ENCODE measurements around the gene TMEM63C. TPM values are rescaled to one million over a fixed set of nuclear protein-coding genes. Genes with fewer than 3 reads are reported as not detected.
A peak's percentile ranks its signal among the peaks of the same experiment; 100 is the strongest.

TMEM63C gene
- total RNA-seq, 3 donors from 2014 or later (not counting 1 experiment from before 2014, with no cell fraction given), result 1.5 to 5.1 (median 2.1) TPM

GRCh38 chr14:77141214-77142004 is 40.2 kb upstream of the TMEM63C start, which contains the start of gene ZDHHC22:
Gene ZDHHC22 (minus strand): TSS chr14:77141791. CDS start chr14:77139738, 2,053 bp downstream.
- H3K36me3 Mint-ChIP-seq, result no peaks in the 10 kb centered on the region
- H3K9me3 Mint-ChIP-seq, result no peaks in the 10 kb centered on the region
- WGBS (ENCODE audit: insufficient coverage), result 1% methylated on average over 77 of the region's 77 CpGs
- H3K4me1 Mint-ChIP-seq, result peaks cover 0 to 11% of the 10 kb centered on the region in 2 donors
- DNase-seq, result peak in 1 of 2 donors; percentile 17
- Histone ChIP-seq H3K9me3 (ENCODE audit: control insufficient read depth, insufficient read depth, low read length) (no peaks in the 10 kb centered on the region), H3K4me3 (ENCODE audit: low read length) (no peak within 1 kb of the TSS), H3K4me1 (ENCODE audit: control insufficient read depth, insufficient read depth, low read length) (peaks cover 17% of the 10 kb centered on the region), H3K27me3 (ENCODE audit: control insufficient read depth, insufficient read depth, low read length) (peaks cover 39% of the 10 kb centered on the region), H3K27ac (ENCODE audit: low read length) (no peak within 1 kb of the TSS), H3K36me3 (ENCODE audit: control insufficient read depth, insufficient read depth, low read length) (no peaks in the 10 kb centered on the region)
- no peak for TF ChIP-seq CTCF (IDR thresholded peaks at IDR 0.05)
- H3K27ac Mint-ChIP-seq, result no peak within 1 kb of the TSS
- ATAC-seq, result peak in 1 of 3 donors; percentile 21
- H3K4me3 Mint-ChIP-seq, result peak within 1 kb of the TSS; percentile 25
- H3K27me3 Mint-ChIP-seq (ENCODE audit: low read depth in 2 of 2), result peaks cover 51 to 75% of the 10 kb centered on the region in 2 donors
- intact Hi-C loops (cut with micrococcal nuclease), result no loop called here

GRCh38 chr14:77142005-77142800 is 39.4 kb upstream of the TMEM63C start:
- peaks cover 39% of the 10 kb centered on the region for H3K27me3 ChIP-seq (ENCODE audit: control insufficient read depth, insufficient read depth, low read length)
- no peak overlapping the region for H3K27ac ChIP-seq (ENCODE audit: low read length)
- Mint-ChIP-seq H3K36me3 (no peaks in the 10 kb centered on the region), H3K27ac (no peak overlapping the region), H3K9me3 (no peaks in the 10 kb centered on the region), H3K4me1 (peaks cover 0 to 11% of the 10 kb centered on the region in 2 donors), H3K4me3 (peak overlapping the region; percentile 25), H3K27me3 (ENCODE audit: low read depth in 2 of 2) (peaks cover 51 to 69% of the 10 kb centered on the region in 2 donors)
- peaks cover 17% of the 10 kb centered on the region for H3K4me1 ChIP-seq (ENCODE audit: control insufficient read depth, insufficient read depth, low read length)
- no peaks in the 10 kb centered on the region for H3K9me3 ChIP-seq (ENCODE audit: control insufficient read depth, insufficient read depth, low read length)
- no peak overlapping the region for H3K4me3 ChIP-seq (ENCODE audit: low read length)
- ATAC-seq, result no peak
- H3K36me3 ChIP-seq (ENCODE audit: control insufficient read depth, insufficient read depth, low read length), result no peaks in the 10 kb centered on the region
- DNase-seq, result no peak
- intact Hi-C loops (cut with micrococcal nuclease), result no loop called here
- no peak for TF ChIP-seq CTCF (IDR thresholded peaks at IDR 0.05)
- 12% methylated on average over 5 of the region's 9 CpGs for WGBS (ENCODE audit: insufficient coverage)

- Mint-ChIP-seq H3K36me3 (no peaks in the 10 kb centered on the region), H3K4me1 (peaks cover 0 to 11% of the 10 kb centered on the region in 2 donors), H3K4me3 (no peak overlapping the region), H3K9me3 (no peaks in the 10 kb centered on the region), H3K27ac (no peak overlapping the region), H3K27me3 (ENCODE audit: low read depth in 2 of 2) (peaks cover 46 to 63% of the 10 kb centered on the region in 2 donors)
- WGBS (ENCODE audit: insufficient coverage), result 5% methylated on average over 4 of the region's 4 CpGs
- Histone ChIP-seq H3K4me1 (ENCODE audit: control insufficient read depth, insufficient read depth, low read length) (peaks cover 17% of the 10 kb centered on the region), H3K4me3 (ENCODE audit: low read length) (no peak overlapping the region), H3K27me3 (ENCODE audit: control insufficient read depth, insufficient read depth, low read length) (peaks cover 36% of the 10 kb centered on the region), H3K27ac (ENCODE audit: low read length) (no peak overlapping the region), H3K9me3 (ENCODE audit: control insufficient read depth, insufficient read depth, low read length) (no peaks in the 10 kb centered on the region), H3K36me3 (ENCODE audit: control insufficient read depth, insufficient read depth, low read length) (no peaks in the 10 kb centered on the region)
- no peak for ATAC-seq
- no peak for TF ChIP-seq CTCF (IDR thresholded peaks at IDR 0.05)
- intact Hi-C loops (cut with micrococcal nuclease), result no loop called here
- DNase-seq, result no peak
Observed at GRCh38 chr14:77143071-77143470, 38.5 kb upstream of the TMEM63C start.

Measured in natural killer cell (primary cell).